Measurements from ENCODE around the gene ERC1.

The ERC1 gene

GRCh38 chr12:1391722-1392121 is 400.7 kb downstream of the ERC1 start:
- no peak for DNase-seq (ENCODE audit: low read depth in 2 of 2)

- no peak for DNase-seq (ENCODE audit: low read depth in 2 of 2)
Observed at GRCh38 chr12:1395421-1395955, 404.5 kb downstream of the ERC1 start.

- DNase-seq (ENCODE audit: low read depth in 2 of 2) = no peak
Observed at GRCh38 chr12:1398673-1399072, 407.6 kb downstream of the ERC1 start.

GRCh38 chr12:1401891-1402290 is 410.9 kb downstream of the ERC1 start:
- DNase-seq (ENCODE audit: low read depth in 2 of 2) = no peak

GRCh38 chr12:1403417-1403816 is 412.4 kb downstream of the ERC1 start:
- DNase-seq (ENCODE audit: low read depth in 2 of 2) = no peak

GRCh38 chr12:1405619-1406018 is 414.6 kb downstream of the ERC1 start:
- DNase-seq (ENCODE audit: low read depth in 2 of 2) = no peak

- no peak for DNase-seq (ENCODE audit: low read depth in 2 of 2)
Observed at GRCh38 chr12:1410794-1411193, 419.8 kb downstream of the ERC1 start.

GRCh38 chr12:1413930-1414329 is 422.9 kb downstream of the ERC1 start:
- no peak for DNase-seq (ENCODE audit: low read depth in 2 of 2)

- DNase-seq (ENCODE audit: low read depth in 2 of 2) = no peak
Observed at GRCh38 chr12:1418144-1418543, 427.1 kb downstream of the ERC1 start.

GRCh38 chr12:1419849-1420371 is 428.9 kb downstream of the ERC1 start:
- DNase-seq (ENCODE audit: low read depth in 2 of 2) = no peak

GRCh38 chr12:1421091-1421846 is 430.2 kb downstream of the ERC1 start:
- no peak for DNase-seq (ENCODE audit: low read depth in 2 of 2)

GRCh38 chr12:1422604-1423315 is 431.7 kb downstream of the ERC1 start:
- DNase-seq (ENCODE audit: low read depth in 2 of 2) = no peak

- DNase-seq (ENCODE audit: low read depth in 2 of 2) = no peak
Observed at GRCh38 chr12:1424674-1425395, 433.8 kb downstream of the ERC1 start.

- DNase-seq (ENCODE audit: low read depth in 2 of 2) = no peak
Observed at GRCh38 chr12:1425396-1425729, 434.3 kb downstream of the ERC1 start.

- DNase-seq (ENCODE audit: low read depth in 2 of 2) = no peak
Observed at GRCh38 chr12:1428671-1429070, 437.6 kb downstream of the ERC1 start.

- DNase-seq (ENCODE audit: low read depth in 2 of 2) = no peak
Observed at GRCh38 chr12:1429980-1430379, 439.0 kb downstream of the ERC1 start.

- no peak for DNase-seq (ENCODE audit: low read depth in 2 of 2)
Observed at GRCh38 chr12:1434296-1434955, 443.4 kb downstream of the ERC1 start.

GRCh38 chr12:1435044-1435443 is 444.0 kb downstream of the ERC1 start:
- no peak for DNase-seq (ENCODE audit: low read depth in 2 of 2)

- no peak for DNase-seq (ENCODE audit: low read depth in 2 of 2)
Observed at GRCh38 chr12:1435456-1435855, 444.4 kb downstream of the ERC1 start.

GRCh38 chr12:1436015-1436414 is 445.0 kb downstream of the ERC1 start:
- no peak for DNase-seq (ENCODE audit: low read depth in 2 of 2)

GRCh38 chr12:1436981-1437380 is 446.0 kb downstream of the ERC1 start:
- DNase-seq (ENCODE audit: low read depth in 2 of 2) = no peak

- no peak for DNase-seq (ENCODE audit: low read depth in 2 of 2)
Observed at GRCh38 chr12:1439201-1439600, 448.2 kb downstream of the ERC1 start.

Data from stimulated activated CD8-positive, alpha-beta memory T cell treated with anti-CD3 and anti-CD28 coated beads, Interleukin-7, amount 100 ng/mL, for 1 hour (primary cell).